K562 (cell line): ENCODE data around the gene STUB1. TPM values are rescaled to one million over a fixed set of nuclear protein-coding genes. Genes with fewer than 3 reads are reported as not detected.
A peak's percentile ranks its signal among the peaks of the same experiment; 100 is the strongest.

Experiments
- ATAC-seq: fragments of 200-7000 bp; cut with Tn5 transposase; 3 replicates; pipeline ENCODE4 v1.9.1; 2020; ENCODE audit warnings: moderate library complexity
- BruUV-seq: library from RNA; stranded (reverse); fragments of 400-500 nt; replicated peaks from 2 replicates; lab custom pipeline; 2021; lab: Mats Ljungman, UMichigan
- CTCF ChIA-PET: fragments of 300-600 bp; formaldehyde crosslinking; extraction: SDS; loops from one replicate; lab custom pipeline; 2021; ENCODE audit warnings: low intra/inter-chr PET ratio; lab: Yijun Ruan, JAX
- POLR2A ChIA-PET: fragments of 300-600, 350-650 bp; sonication (Branson Sonifier 250); formaldehyde crosslinking; extraction: SDS; loops from one replicate; lab custom pipeline; 2021; ENCODE audit warnings: antibody characterized with exemption, inconsistent platforms; lab: Yijun Ruan, JAX
- DNase-seq, 4 experiments: peaks; one replicate each; pipeline versions ENCODE4 v3.0.0 to v3.0.0-alpha.2; 2011 to 2018; ENCODE audit warnings: low spot score in 3 of 4, mixed read lengths in 3 of 4; ENCODE audit errors: extremely low read depth in 1 of 4
- FAIRE-seq: peaks from 2 replicates; lab custom pipeline; 2011; peaks lifted over from hg19 to GRCh38; lab: Jason Lieb, UNC
- H2AFZ ChIP-seq: 2 replicates; pipeline ENCODE4 v1.6.0; 2011; ENCODE audit warnings: low read depth, low read length, control low read depth, inconsistent platforms
- H3K27ac ChIP-seq: fragments of 200-600 bp; 3 replicates; pipeline ENCODE4 v1.8.0; 2011; ENCODE audit warnings: low read depth, mild to moderate bottlenecking, control low read depth, inconsistent platforms, low read length, moderate library complexity, mixed read lengths; ENCODE audit errors: extremely low read depth
- H3K27me3 ChIP-seq, 2 experiments: fragments of 300-600 bp in 1 of 2; 2 replicates in 1 of 2; 3 replicates in 1 of 2; pipeline versions ENCODE4 v1.6.0 to v1.8.0; 2011; ENCODE audit warnings: inconsistent platforms in 2 of 2, low read length in 2 of 2, mild to moderate bottlenecking in 1 of 2, mixed read lengths in 1 of 2, moderate library complexity in 1 of 2; ENCODE audit not compliant: control insufficient read depth in 2 of 2, insufficient read depth in 2 of 2
- H3K36me3 ChIP-seq: fragments of 300-600 bp; 3 replicates; pipeline ENCODE4 v1.8.0; 2011; ENCODE audit warnings: mild to moderate bottlenecking, low read length, inconsistent platforms; ENCODE audit not compliant: control insufficient read depth, insufficient read depth
- H3K4me1 ChIP-seq, 2 experiments: fragments of 200-600 bp in 1 of 2; replicated peaks in 1 of 2; 2 replicates in 1 of 2; 3 replicates in 1 of 2; pipeline versions ENCODE4 v1.5.1 to v1.8.0; 2011; ENCODE audit warnings: inconsistent platforms in 2 of 2, low read length in 2 of 2, mild to moderate bottlenecking in 1 of 2, mixed read lengths in 1 of 2, moderate library complexity in 1 of 2; ENCODE audit not compliant: control insufficient read depth in 2 of 2, insufficient read depth in 2 of 2
- H3K4me2 ChIP-seq: 2 replicates; pipeline ENCODE4 v1.6.1; 2011; ENCODE audit warnings: low read length, control low read depth, inconsistent platforms, mixed read lengths; ENCODE audit not compliant: insufficient read depth
- H3K4me3 ChIP-seq: fragments of 200-600 bp; sonication (generic), shearing (Covaris generic); 2 replicates; pipeline ENCODE4 v1.5.1; 2016; ENCODE audit warnings: control low read depth, inconsistent platforms
- H3K79me2 ChIP-seq: fragments of 200-600 bp; 3 replicates; pipeline ENCODE4 v1.8.0; 2011; ENCODE audit warnings: low read length, inconsistent platforms; ENCODE audit not compliant: control insufficient read depth, insufficient read depth
- H3K9ac ChIP-seq, 2 experiments: 2 replicates each; pipeline versions ENCODE4 v1.6.0 to v1.6.1; 2011; ENCODE audit warnings: low read depth in 2 of 2, low read length in 2 of 2, control low read depth in 1 of 2, inconsistent platforms in 1 of 2, mild to moderate bottlenecking in 1 of 2, mixed read lengths in 1 of 2; ENCODE audit not compliant: insufficient read depth in 1 of 2
- H3K9me1 ChIP-seq: one replicate; pipeline ENCODE4 v1.6.0; 2011; ENCODE audit warnings: inconsistent platforms, mild to moderate bottlenecking, low read length, moderate library complexity; ENCODE audit not compliant: control insufficient read depth, insufficient read depth
- H3K9me3 ChIP-seq: replicated peaks from 2 replicates; pipeline ENCODE4 v1.5.1; 2011; ENCODE audit warnings: low read depth, low read length, inconsistent platforms; ENCODE audit not compliant: control insufficient read depth, insufficient read depth
- H4K20me1 ChIP-seq: replicated peaks from 2 replicates; pipeline ENCODE4 v1.6.1; 2011; ENCODE audit warnings: low read length, inconsistent platforms, mixed read lengths; ENCODE audit not compliant: control insufficient read depth, insufficient read depth
- GABPA ChIP-seq: fragments of 200-800 bp; sonication (Bioruptor generic); conservative IDR thresholded peaks from 2 replicates; pipeline ENCODE4 v1.6.1; 2016; ENCODE audit warnings: low read depth, missing genetic modification characterization, missing compliant biosample characterization
- HNRNPL ChIP-seq: fragments of 200-400 bp; formaldehyde crosslinking; IDR thresholded peaks from 2 replicates; pipeline ENCODE4 v1.6.1; 2017; ENCODE audit warnings: low read depth, mild to moderate bottlenecking, low read length
- IRF9 ChIP-seq: fragments of 450-650 bp; IDR thresholded peaks from 2 replicates; pipeline ENCODE4 v1.6.1; 2016; ENCODE audit warnings: missing biosample characterization, missing genetic modification characterization
- MAFK ChIP-seq: IDR thresholded peaks from 2 replicates; pipeline ENCODE4 v1.6.1; 2011; ENCODE audit warnings: low read length, improper control_type of control experiment
- RBFOX2 ChIP-seq: fragments of 200-400 bp; formaldehyde crosslinking; IDR thresholded peaks from 2 replicates; pipeline ENCODE4 v1.6.1; 2017; ENCODE audit warnings: low read depth, mild to moderate bottlenecking, low read length, moderate library complexity
- RFX1 ChIP-seq: fragments of 450-650 bp; IDR thresholded peaks from 2 replicates; pipeline ENCODE4 v1.6.1; 2016; ENCODE audit warnings: mild to moderate bottlenecking, moderate library complexity
- WGBS: fragments of 100-300 bp; shearing (Covaris generic); methylation state at CpG from one replicate; pipeline ENCODE4 v1.1.6; 2016; ENCODE audit warnings: low coverage, mixed read lengths; ENCODE audit not compliant: insufficient coverage; ENCODE audit errors: missing lambda C conversion rate; 5-methylcytosine and 5-hydroxymethylcytosine counted together
- in situ Hi-C: fragments of 300-500 bp; cut with MboI; formaldehyde crosslinking; loops from 4 replicates; pipeline ENCODE4 v1.15.0; 2018; ENCODE audit warnings: inconsistent platforms, mixed read lengths
- intact Hi-C: fragments of 100-400 bp; cut with micrococcal nuclease; formaldehyde crosslinking; loops from 2 replicates; pipeline ENCODE4 v1.14.2; 2022
- polyA plus RNA-seq, 8 experiments: library from polyadenylated mRNA; depleted of rRNA in 4 of 8; stranded (reverse) in 5 of 8; unstranded in 3 of 8; fragments of >200 nt; fragmentation: Nextera tagmentation in 2 of 8; fragmentation: Illumina TruSeq in 1 of 8; extraction: Ambion mirVana in 2 of 8; extraction: Trizol in 1 of 8; gene quantifications; 2 replicates each; pipeline versions ENCODE4 v1.2.1 to v1.2.3, GENCODE V29; 2011 to 2014; ENCODE audit warnings: inconsistent platforms in 1 of 8, missing spikeins in 1 of 8
- total RNA-seq, 7 experiments: library from RNA; depleted of rRNA in 6 of 7; stranded (reverse); fragments of >200 nt in 6 of 7; fragmentation: Illumina TruSeq in 2 of 7; extraction: Trizol in 2 of 7; gene quantifications; 2 replicates each; pipeline versions ENCODE4 v1.2.1 to v1.2.3, GENCODE V29; 2011 to 2021; ENCODE audit warnings: low replicate concordance in 1 of 7

The STUB1 gene
- total and polyA plus RNA-seq, 9 of the 15 experiments (the other 6 are each of a cell fraction or from before 2014, with no cell fraction given), result 10.6 to 251 (median 152) TPM

GRCh38 chr16:676565-676902, 3.7 kb upstream of the STUB1 start:
- Histone ChIP-seq H4K20me1 (peaks cover 13% of the 10 kb centered on the region; the same call in 1 of the 2 replicates), H3K9ac (no peak overlapping the region), H3K27me3 (no peaks in the 10 kb centered on the region), H3K4me2 (no peak overlapping the region), H3K9me3 (no peaks in the 10 kb centered on the region), H3K4me1 (peaks cover 25 to 96% of the 10 kb centered on the region in 2 experiments), H3K79me2 (peaks cover 19% of the 10 kb centered on the region), H3K36me3 (peaks cover 43% of the 10 kb centered on the region), H3K27ac (no peak overlapping the region), H3K4me3 (no peak overlapping the region), H2AFZ (no peak overlapping the region), H3K9me1 (no peaks in the 10 kb centered on the region)
- TF ChIP-seq GABPA (no peak), RBFOX2 (0 out of 2 replicates have a peak, but pooled peaks have one; percentile 30), IRF9 (tag) (no peak), HNRNPL (0 out of 2 replicates have a peak, but pooled peaks have one; percentile 86), RFX1 (no peak), MAFK (no peak)
- FAIRE-seq (no peak), DNase-seq (no peak), ATAC-seq (no peak)
- 84% methylated on average over 20 of the region's 21 CpGs for WGBS
- intact Hi-C loops (loop anchor here (5.0 kb wide), 1 partner anchor 39 kb away; the partner anchor contains the start of gene METTL26), in situ Hi-C loops (loop anchor here (10.0 kb wide), 1 partner anchor 282 kb away; the partner anchor contains the start of gene NME4)
- ChIA-PET POLR2A (interaction anchor here (0.7 to 1.1 kb wide), 3 partner anchors 88 to 280 kb away, joined by 3 to 5 read pairs (median 3); no protein-coding TSS in a partner anchor), CTCF (no interaction called here)
- BruUV-seq, result no TSS peak
